ENCODE results near the gene LUC7L3. TPM values are rescaled to one million over a fixed set of nuclear protein-coding genes. Genes with fewer than 3 reads are reported as not detected.

Gene LUC7L3
- total and polyA plus RNA-seq, 2 of the 13 experiments (the other 11 are each of a cell fraction or from before 2014, with no cell fraction given) = 108 to 120 TPM

DNA sequence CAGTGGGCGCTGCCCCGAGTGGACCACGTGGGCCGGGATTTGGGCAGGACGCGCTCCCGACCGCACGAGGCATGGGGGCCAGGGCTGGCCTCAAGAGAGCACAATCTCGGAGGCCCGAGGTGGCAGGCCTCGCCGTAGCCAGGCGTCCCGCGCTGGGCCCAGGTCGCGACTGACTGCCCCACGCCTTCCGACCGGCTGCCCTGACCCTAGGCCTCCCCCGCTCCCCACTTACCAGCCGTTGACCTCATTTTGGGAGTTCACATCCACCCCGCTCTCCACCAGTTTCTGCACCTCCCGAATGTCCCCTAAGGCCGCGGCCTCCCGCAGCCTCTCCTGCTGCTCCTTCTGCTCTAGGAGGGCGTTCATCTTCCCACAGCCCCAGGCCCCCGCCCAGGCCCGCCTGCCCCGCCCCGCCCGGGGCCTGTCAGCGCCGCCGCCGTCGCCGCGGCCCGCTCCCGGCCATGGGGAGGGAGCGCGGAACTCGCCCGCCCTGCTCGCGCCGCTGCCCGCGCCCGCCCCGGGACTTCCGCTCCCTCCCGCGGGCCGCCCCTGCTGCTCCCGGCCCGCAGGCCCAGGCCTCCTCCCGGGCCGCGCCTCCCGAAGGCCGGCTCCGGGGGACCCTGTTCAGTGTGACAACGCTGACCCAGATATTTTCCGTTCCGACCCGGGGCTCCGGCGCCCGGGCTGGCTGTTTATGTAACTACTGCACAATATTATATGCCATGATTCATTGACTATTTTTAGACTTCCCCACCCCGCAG, 11.9 kb upstream of the LUC7L3 start, which contains the start of gene ANKRD40 (continued):
- TF ChIP-seq ZNF552 (CRISPR knock-in tag; IDR thresholded peaks at IDR 0.05; ENCODE audit: borderline replicate concordance) (peak; percentile 71; the same call in 1 of the 2 replicates), HHEX (CRISPR knock-in tag; IDR thresholded peaks at IDR 0.05) (no peak), ZNF562 (CRISPR knock-in tag; IDR thresholded peaks at IDR 0.05; ENCODE audit: borderline replicate concordance) (no peak; the same call in 1 of the 2 replicates), TRIM24 (CRISPR knock-in tag; IDR thresholded peaks at IDR 0.05) (no peak), GABPA (IDR thresholded peaks at IDR 0.05; ENCODE audit: low read depth, low read length) (peak; percentile 75), GABPA (CRISPR knock-in tag; IDR thresholded peaks at IDR 0.05; ENCODE audit: low read depth) (peak; percentile 89), SALL1 (CRISPR knock-in tag; IDR thresholded peaks at IDR 0.05) (peak; percentile 95), FOXM1 (CRISPR knock-in tag; IDR thresholded peaks at IDR 0.05) (no peak), SKI (IDR thresholded peaks at IDR 0.05; ENCODE audit: partially characterized antibody) (peak; percentile 81), SAFB2 (CRISPR knock-in tag; IDR thresholded peaks at IDR 0.05; ENCODE audit: borderline replicate concordance, low read depth) (no peak), NFIB (CRISPR knock-in tag; IDR thresholded peaks at IDR 0.05; ENCODE audit: borderline replicate concordance) (no peak), NR1H2 (CRISPR knock-in tag; IDR thresholded peaks at IDR 0.05; ENCODE audit: borderline replicate concordance, low read depth) (no peak), ZNF878 (CRISPR knock-in tag; IDR thresholded peaks at IDR 0.05) (peak; percentile 95), BCL6 (CRISPR knock-in tag; IDR thresholded peaks at IDR 0.05) (peak; percentile 59; the same call in 1 of the 2 replicates), ZC3H4 (CRISPR knock-in tag; IDR thresholded peaks at IDR 0.05; ENCODE audit: borderline replicate concordance) (no peak), KMT2A (CRISPR knock-in tag; IDR thresholded peaks at IDR 0.05) (peak; percentile 96), NFYC (CRISPR knock-in tag; IDR thresholded peaks at IDR 0.05) (no peak), FOXJ3 (CRISPR knock-in tag; IDR thresholded peaks at IDR 0.05; ENCODE audit: borderline replicate concordance) (no peak), PLRG1 (conservative IDR thresholded peaks at IDR 0.05) (no peak)
- TF ChIP-seq, protein P1, sequence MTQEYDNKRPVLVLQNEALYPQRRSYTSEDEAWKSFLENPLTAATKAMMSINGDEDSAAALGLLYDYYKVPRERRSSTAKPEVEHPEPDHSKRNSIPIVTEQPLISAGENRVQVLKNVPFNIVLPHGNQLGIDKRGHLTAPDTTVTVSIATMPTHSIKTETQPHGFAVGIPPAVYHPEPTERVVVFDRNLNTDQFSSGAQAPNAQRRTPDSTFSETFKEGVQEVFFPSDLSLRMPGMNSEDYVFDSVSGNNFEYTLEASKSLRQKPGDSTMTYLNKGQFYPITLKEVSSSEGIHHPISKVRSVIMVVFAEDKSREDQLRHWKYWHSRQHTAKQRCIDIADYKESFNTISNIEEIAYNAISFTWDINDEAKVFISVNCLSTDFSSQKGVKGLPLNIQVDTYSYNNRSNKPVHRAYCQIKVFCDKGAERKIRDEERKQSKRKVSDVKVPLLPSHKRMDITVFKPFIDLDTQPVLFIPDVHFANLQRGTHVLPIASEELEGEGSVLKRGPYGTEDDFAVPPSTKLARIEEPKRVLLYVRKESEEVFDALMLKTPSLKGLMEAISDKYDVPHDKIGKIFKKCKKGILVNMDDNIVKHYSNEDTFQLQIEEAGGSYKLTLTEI (CRISPR knock-in tag; conservative IDR thresholded peaks at IDR 0.05) = no peak
- TF ChIP-seq, protein P2, sequence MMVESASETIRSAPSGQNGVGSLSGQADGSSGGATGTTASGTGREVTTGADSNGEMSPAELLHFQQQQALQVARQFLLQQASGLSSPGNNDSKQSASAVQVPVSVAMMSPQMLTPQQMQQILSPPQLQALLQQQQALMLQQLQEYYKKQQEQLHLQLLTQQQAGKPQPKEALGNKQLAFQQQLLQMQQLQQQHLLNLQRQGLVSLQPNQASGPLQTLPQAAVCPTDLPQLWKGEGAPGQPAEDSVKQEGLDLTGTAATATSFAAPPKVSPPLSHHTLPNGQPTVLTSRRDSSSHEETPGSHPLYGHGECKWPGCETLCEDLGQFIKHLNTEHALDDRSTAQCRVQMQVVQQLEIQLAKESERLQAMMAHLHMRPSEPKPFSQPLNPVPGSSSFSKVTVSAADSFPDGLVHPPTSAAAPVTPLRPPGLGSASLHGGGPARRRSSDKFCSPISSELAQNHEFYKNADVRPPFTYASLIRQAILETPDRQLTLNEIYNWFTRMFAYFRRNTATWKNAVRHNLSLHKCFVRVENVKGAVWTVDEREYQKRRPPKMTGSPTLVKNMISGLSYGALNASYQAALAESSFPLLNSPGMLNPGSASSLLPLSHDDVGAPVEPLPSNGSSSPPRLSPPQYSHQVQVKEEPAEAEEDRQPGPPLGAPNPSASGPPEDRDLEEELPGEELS (CRISPR knock-in tag; IDR thresholded peaks at IDR 0.05) = peak; percentile 69
- TF ChIP-seq, protein P3, sequence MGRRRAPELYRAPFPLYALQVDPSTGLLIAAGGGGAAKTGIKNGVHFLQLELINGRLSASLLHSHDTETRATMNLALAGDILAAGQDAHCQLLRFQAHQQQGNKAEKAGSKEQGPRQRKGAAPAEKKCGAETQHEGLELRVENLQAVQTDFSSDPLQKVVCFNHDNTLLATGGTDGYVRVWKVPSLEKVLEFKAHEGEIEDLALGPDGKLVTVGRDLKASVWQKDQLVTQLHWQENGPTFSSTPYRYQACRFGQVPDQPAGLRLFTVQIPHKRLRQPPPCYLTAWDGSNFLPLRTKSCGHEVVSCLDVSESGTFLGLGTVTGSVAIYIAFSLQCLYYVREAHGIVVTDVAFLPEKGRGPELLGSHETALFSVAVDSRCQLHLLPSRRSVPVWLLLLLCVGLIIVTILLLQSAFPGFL (CRISPR knock-in tag; IDR thresholded peaks at IDR 0.05) = 0 out of 2 replicates have a peak, but pooled peaks have one; percentile 69
- TF ChIP-seq, protein P4, sequence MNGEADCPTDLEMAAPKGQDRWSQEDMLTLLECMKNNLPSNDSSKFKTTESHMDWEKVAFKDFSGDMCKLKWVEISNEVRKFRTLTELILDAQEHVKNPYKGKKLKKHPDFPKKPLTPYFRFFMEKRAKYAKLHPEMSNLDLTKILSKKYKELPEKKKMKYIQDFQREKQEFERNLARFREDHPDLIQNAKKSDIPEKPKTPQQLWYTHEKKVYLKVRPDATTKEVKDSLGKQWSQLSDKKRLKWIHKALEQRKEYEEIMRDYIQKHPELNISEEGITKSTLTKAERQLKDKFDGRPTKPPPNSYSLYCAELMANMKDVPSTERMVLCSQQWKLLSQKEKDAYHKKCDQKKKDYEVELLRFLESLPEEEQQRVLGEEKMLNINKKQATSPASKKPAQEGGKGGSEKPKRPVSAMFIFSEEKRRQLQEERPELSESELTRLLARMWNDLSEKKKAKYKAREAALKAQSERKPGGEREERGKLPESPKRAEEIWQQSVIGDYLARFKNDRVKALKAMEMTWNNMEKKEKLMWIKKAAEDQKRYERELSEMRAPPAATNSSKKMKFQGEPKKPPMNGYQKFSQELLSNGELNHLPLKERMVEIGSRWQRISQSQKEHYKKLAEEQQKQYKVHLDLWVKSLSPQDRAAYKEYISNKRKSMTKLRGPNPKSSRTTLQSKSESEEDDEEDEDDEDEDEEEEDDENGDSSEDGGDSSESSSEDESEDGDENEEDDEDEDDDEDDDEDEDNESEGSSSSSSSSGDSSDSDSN (CRISPR knock-in tag; IDR thresholded peaks at IDR 0.05) = peak; percentile 98
